ENCODE results near the gene BOD1L1.

- no peak for TF ChIP-seq POLR2A (IDR thresholded peaks at IDR 0.05)
- no peak for TF ChIP-seq CTCF (IDR thresholded peaks at IDR 0.05)
- no peak for TF ChIP-seq EP300 (IDR thresholded peaks at IDR 0.05)
Measured at GRCh38 chr4:13547485-13548041, 80.0 kb downstream of the BOD1L1 start.

Data from ovary (tissue), 3 donors.